Ecto neural progenitor cell (in vitro differentiated cells): Measurements from ENCODE around the gene SPG7.
A peak's percentile ranks its signal among the peaks of the same experiment; 100 is the strongest.

Experiments
- DNase-seq: peaks from one replicate; pipeline ENCODE4 v3.0.0-alpha.2; 2018; ENCODE audit warnings: low spot score

The SPG7 gene

GRCh38 chr16:89547291-89547690, 39.1 kb downstream of the SPG7 start:
- DNase-seq = no peak

GRCh38 chr16:89547860-89548259, 39.7 kb downstream of the SPG7 start:
- DNase-seq = no peak

GRCh38 chr16:89548344-89549006, 40.3 kb downstream of the SPG7 start:
- DNase-seq = no peak

GRCh38 chr16:89549007-89549700, 41.0 kb downstream of the SPG7 start:
- no peak for DNase-seq

GRCh38 chr16:89550421-89551007, 42.3 kb downstream of the SPG7 start:
- DNase-seq = no peak

- no peak for DNase-seq
Measured at GRCh38 chr16:89552329-89552728, 44.1 kb downstream of the SPG7 start.

GRCh38 chr16:89552913-89553312, 44.7 kb downstream of the SPG7 start:
- no peak for DNase-seq

GRCh38 chr16:89553733-89554132, 45.5 kb downstream of the SPG7 start:
- DNase-seq = no peak

- no peak for DNase-seq
Measured at GRCh38 chr16:89554343-89554742, 46.1 kb downstream of the SPG7 start.

- DNase-seq = no peak
Measured at GRCh38 chr16:89555265-89555664, 47.1 kb downstream of the SPG7 start.

- no peak for DNase-seq
Measured at GRCh38 chr16:89555780-89556179, 47.6 kb downstream of the SPG7 start.

- DNase-seq = peak; percentile 92
Measured at GRCh38 chr16:89556750-89557689, 48.8 kb downstream of the SPG7 start.

- no peak for DNase-seq
Measured at GRCh38 chr16:89557690-89558490, 49.7 kb downstream of the SPG7 start.

- DNase-seq = peak; percentile 96
Measured at GRCh38 chr16:89560378-89561141, 52.4 kb downstream of the SPG7 start, which contains the start of gene RPL13. Gene RPL13 (plus strand): TSS chr16:89560682. CDS start chr16:89560960, 278 bp downstream.

GRCh38 chr16:89561142-89561883, 53.1 kb downstream of the SPG7 start:
- DNase-seq = peak; percentile 71

GRCh38 chr16:89561884-89562599, 53.8 kb downstream of the SPG7 start:
- no peak for DNase-seq

- DNase-seq = no peak
Measured at GRCh38 chr16:89562939-89563338, 54.7 kb downstream of the SPG7 start.

GRCh38 chr16:89563639-89564392, 55.6 kb downstream of the SPG7 start:
- DNase-seq = no peak
